IMR-90 (cell line): Measurements from ENCODE around the gene ANKRD55. TPM values are rescaled to one million over a fixed set of nuclear protein-coding genes. Genes with fewer than 3 reads are reported as not detected.

ENCODE experiments used
- ATAC-seq: fragments of 200-7000 bp; cut with Tn5 transposase; 2 replicates; pipeline ENCODE4 v1.9.1; 2020; ENCODE audit warnings: low read depth, mild to moderate bottlenecking, moderate library complexity
- BruUV-seq: library from RNA; stranded (reverse); fragments of 400-500 nt; replicated peaks from 2 replicates; lab custom pipeline; 2021; lab: Mats Ljungman, UMichigan
- CTCF ChIA-PET: fragments of 300-600 bp; formaldehyde crosslinking; extraction: SDS; loops from one replicate; lab custom pipeline; 2021; ENCODE audit warnings: antibody characterized with exemption; lab: Yijun Ruan, JAX
- POLR2A ChIA-PET: fragments of 300-600 bp; sonication (Branson Sonifier 250); formaldehyde crosslinking; loops from one replicate; lab custom pipeline; 2022; ENCODE audit warnings: antibody characterized with exemption; ENCODE audit not compliant: unreplicated experiment; lab: Charles Lee
- DNase-seq: peaks from one replicate; pipeline ENCODE4 v3.0.0; 2013
- H2AFZ ChIP-seq: replicated peaks from 2 replicates; pipeline ENCODE3; 2013; ENCODE audit warnings: low read length, mild to moderate bottlenecking; ENCODE audit not compliant: poor library complexity
- H2AK5ac ChIP-seq: 2 replicates; pipeline ENCODE4 v1.6.1; 2013; ENCODE audit warnings: low read depth, low read length, inconsistent platforms
- H2AK9ac ChIP-seq: replicated peaks from 2 replicates; pipeline ENCODE3; 2013; ENCODE audit warnings: mild to moderate bottlenecking, low read depth, low read length, moderate library complexity; ENCODE audit not compliant: poor library complexity
- H2BK120ac ChIP-seq: 2 replicates; pipeline ENCODE4 v1.6.1; 2013; ENCODE audit warnings: low read depth, low read length, inconsistent platforms
- H2BK15ac ChIP-seq: 3 replicates; pipeline ENCODE4 v1.6.1; 2013; ENCODE audit warnings: low read depth, low read length, inconsistent platforms
- H2BK20ac ChIP-seq: 2 replicates; pipeline ENCODE4 v1.6.1; 2013; ENCODE audit warnings: low read depth, mild to moderate bottlenecking, inconsistent platforms, low read length, moderate library complexity
- H2BK5ac ChIP-seq: 2 replicates; pipeline ENCODE4 v1.6.1; 2013; ENCODE audit warnings: mild to moderate bottlenecking, low read depth, low read length, inconsistent platforms; ENCODE audit not compliant: poor library complexity, severe bottlenecking
- H3K14ac ChIP-seq: replicated peaks from 2 replicates; pipeline ENCODE4 v1.6.1; 2013; ENCODE audit warnings: low read depth, low read length, inconsistent platforms
- H3K18ac ChIP-seq: 2 replicates; pipeline ENCODE4 v1.6.1; 2013; ENCODE audit warnings: low read depth, low read length, control low read depth
- H3K23ac ChIP-seq: 2 replicates; pipeline ENCODE4 v1.6.1; 2013; ENCODE audit warnings: low read depth, low read length, inconsistent platforms
- H3K27ac ChIP-seq: 2 replicates; pipeline ENCODE4 v1.5.1; 2013; ENCODE audit warnings: mild to moderate bottlenecking, control low read depth, low read length; ENCODE audit not compliant: insufficient read depth
- H3K27me3 ChIP-seq: 2 replicates; pipeline ENCODE4 v1.6.1; 2013; ENCODE audit warnings: low read length; ENCODE audit not compliant: control insufficient read depth, insufficient read depth
- H3K36me3 ChIP-seq: 2 replicates; pipeline ENCODE4 v1.6.1; 2013; ENCODE audit warnings: low read length, mixed read lengths; ENCODE audit not compliant: control insufficient read depth, insufficient read depth
- H3K4ac ChIP-seq: 2 replicates; pipeline ENCODE4 v1.6.1; 2013; ENCODE audit warnings: low read depth, low read length, inconsistent platforms
- H3K4me1 ChIP-seq: 2 replicates; pipeline ENCODE4 v1.6.1; 2013; ENCODE audit warnings: low read length, mixed read lengths; ENCODE audit not compliant: control insufficient read depth, insufficient read depth
- H3K4me2 ChIP-seq: 2 replicates; pipeline ENCODE4 v1.6.1; 2013; ENCODE audit warnings: low read depth, mild to moderate bottlenecking, control low read depth, low read length, moderate library complexity
- H3K4me3 ChIP-seq: 2 replicates; pipeline ENCODE4 v1.5.1; 2013; ENCODE audit warnings: low read depth, mild to moderate bottlenecking, control low read depth, low read length, moderate library complexity; ENCODE audit not compliant: insufficient read depth
- H3K56ac ChIP-seq: 2 replicates; pipeline ENCODE4 v1.6.1; 2013; ENCODE audit warnings: low read length, inconsistent platforms; ENCODE audit not compliant: insufficient read depth; ENCODE audit errors: extremely low read depth
- H3K79me1 ChIP-seq, 2 experiments: 2 replicates each; pipeline ENCODE4 v1.6.1; 2013; ENCODE audit warnings: low read length in 2 of 2, inconsistent platforms in 1 of 2, low read depth in 1 of 2
- H3K9ac ChIP-seq: 2 replicates; pipeline ENCODE4 v1.6.1; 2013; ENCODE audit warnings: low read depth, low read length, control low read depth
- H3K9me1 ChIP-seq: 2 replicates; pipeline ENCODE4 v1.6.1; 2013; ENCODE audit warnings: low read length, inconsistent platforms; ENCODE audit not compliant: insufficient read depth
- H3K9me3 ChIP-seq: 2 replicates; pipeline ENCODE4 v1.6.1; 2013; ENCODE audit warnings: low read length; ENCODE audit not compliant: control insufficient read depth, insufficient read depth
- H4K20me1 ChIP-seq: 2 replicates; pipeline ENCODE4 v1.6.1; 2013; ENCODE audit warnings: low read length, inconsistent platforms; ENCODE audit not compliant: insufficient read depth
- H4K5ac ChIP-seq: 2 replicates; pipeline ENCODE4 v1.6.1; 2013; ENCODE audit warnings: mild to moderate bottlenecking, low read depth, low read length, control low read depth
- H4K8ac ChIP-seq, 2 experiments: 2 replicates each; pipeline ENCODE4 v1.6.1; 2013; ENCODE audit warnings: low read depth in 2 of 2, low read length in 2 of 2, control low read depth in 1 of 2, inconsistent platforms in 1 of 2
- H4K91ac ChIP-seq: 2 replicates; pipeline ENCODE4 v1.6.1; 2013; ENCODE audit warnings: low read depth, low read length, inconsistent platforms; ENCODE audit not compliant: insufficient read depth
- CTCF ChIP-seq: conservative IDR thresholded peaks from 2 replicates; pipeline ENCODE4 v1.5.1; 2012; ENCODE audit warnings: mild to moderate bottlenecking, low read depth, low read length, improper control_type of control experiment
- ELK1 ChIP-seq: fragments of 150-350 bp; IDR thresholded peaks from 2 replicates; pipeline ENCODE4 v1.6.1; 2016; ENCODE audit warnings: low read depth, mild to moderate bottlenecking, low read length, moderate library complexity, borderline replicate concordance
- MAFK ChIP-seq: IDR thresholded peaks from 2 replicates; pipeline ENCODE4 v1.6.1; 2012; ENCODE audit warnings: low read depth, low read length, improper control_type of control experiment
- MAZ ChIP-seq: IDR thresholded peaks from 2 replicates; pipeline ENCODE4 v1.6.1; 2012; ENCODE audit warnings: low read depth, mild to moderate bottlenecking, low read length, improper control_type of control experiment, moderate library complexity, borderline replicate concordance
- MXI1 ChIP-seq: IDR thresholded peaks from 2 replicates; pipeline ENCODE4 v1.6.1; 2012; ENCODE audit warnings: low read depth, mild to moderate bottlenecking, low read length, moderate library complexity, borderline replicate concordance
- POLR2A ChIP-seq: IDR thresholded peaks from 2 replicates; pipeline ENCODE4 v1.6.1; 2012; ENCODE audit warnings: mild to moderate bottlenecking, low read depth, low read length
- RCOR1 ChIP-seq: IDR thresholded peaks from 2 replicates; pipeline ENCODE4 v1.6.1; 2012; ENCODE audit warnings: mild to moderate bottlenecking, low read length, improper control_type of control experiment; ENCODE audit not compliant: insufficient replicate concordance
- RFX5 ChIP-seq: IDR thresholded peaks from 2 replicates; pipeline ENCODE4 v1.8.0; 2012; ENCODE audit warnings: low read depth, mild to moderate bottlenecking, low read length, moderate library complexity
- SMC3 ChIP-seq: fragments of 150-350 bp; IDR thresholded peaks from 2 replicates; pipeline ENCODE4 v1.6.1; 2016; ENCODE audit warnings: low read depth, mild to moderate bottlenecking, antibody characterized with exemption, low read length, moderate library complexity
- USF2 ChIP-seq: fragments of 150-350 bp; IDR thresholded peaks from 2 replicates; pipeline ENCODE4 v1.6.1; 2017; ENCODE audit warnings: mild to moderate bottlenecking, antibody characterized with exemption, low read length, low read depth
- WGBS, 2 experiments: methylation state at CpG; one replicate each; pipeline versions ENCODE4 v1.1.5 to v1.1.7; 2013; ENCODE audit warnings: missing lambda C conversion rate in 2 of 2; ENCODE audit not compliant: insufficient read length in 1 of 2; ENCODE audit errors: extremely low coverage in 2 of 2; 5-methylcytosine and 5-hydroxymethylcytosine counted together
- dilution Hi-C: fragments of 300-500 bp; cut with HindIII; formaldehyde crosslinking; loops from one replicate; pipeline ENCODE4 v1.14.3; 2018; ENCODE audit warnings: low sequenced_read_pairs; ENCODE audit not compliant: unreplicated experiment
- in situ Hi-C: fragments of 300-500 bp; cut with MboI; formaldehyde crosslinking; loops from 3 replicates; pipeline ENCODE4 v1.14.3; 2019; ENCODE audit warnings: low sequenced_read_pairs, inconsistent platforms, mixed read lengths
- intact Hi-C: fragments of 100-400 bp; cut with micrococcal nuclease; formaldehyde crosslinking; loops from 2 replicates; pipeline ENCODE4 v1.10.0; 2022
- polyA plus RNA-seq, 3 experiments: library from polyadenylated mRNA; depleted of rRNA; stranded (reverse); fragments of >200 nt; gene quantifications; 2 replicates each; pipeline ENCODE4 v1.2.3, GENCODE V29; 2012; ENCODE audit warnings: low replicate concordance in 1 of 3
- total RNA-seq: library from RNA; depleted of rRNA; stranded (reverse); fragments of >200 nt; gene quantifications from 2 replicates; pipeline ENCODE4 v1.2.3, GENCODE V29; 2012

The ANKRD55 gene
- total and polyA plus RNA-seq, 2 of the 4 experiments (the other 2 are of a cell fraction) = not detected

- peak overlapping the region; percentile 64; the same call in 1 of the 2 replicates for H3K27ac ChIP-seq
- H3K9me1 ChIP-seq = peaks cover 10% of the 10 kb centered on the region
- peak overlapping the region; percentile 86 for H3K14ac ChIP-seq
- H2BK20ac ChIP-seq = peak overlapping the region; percentile 91
- H3K23ac ChIP-seq = peak overlapping the region; percentile 88
- H3K36me3 ChIP-seq = no peaks in the 10 kb centered on the region
- intact Hi-C loops = no loop called here
- ChIA-PET POLR2A (interaction anchor here (0.6 kb wide), 1 partner anchor 13 kb away, joined by 7 read pairs; no protein-coding TSS in a partner anchor), CTCF (interaction anchor here (0.6 kb wide), 2 partner anchors 58 to 695 kb away, joined by 3 read pairs; no protein-coding TSS in a partner anchor)
- peak; percentile 46 for DNase-seq
- no peaks in the 10 kb centered on the region for H3K27me3 ChIP-seq
- H2AK9ac ChIP-seq = no peak overlapping the region
- no peak overlapping the region for H2AFZ ChIP-seq
- BruUV-seq = no TSS peak
- ATAC-seq = peak; percentile 90
- peak overlapping the region; percentile 90; the same call in 2 of the 3 replicates for H2BK15ac ChIP-seq
- peak overlapping the region; percentile 92 for H3K4ac ChIP-seq
- H3K4me3 ChIP-seq = no peak overlapping the region
- H3K9me3 ChIP-seq = no peaks in the 10 kb centered on the region
- peak overlapping the region; percentile 36 to 79; a peak in 3 of 4 replicates for H4K8ac ChIP-seq
- H4K91ac ChIP-seq = peak overlapping the region; percentile 81
- H3K79me1 ChIP-seq = no peaks in the 10 kb centered on the region
- H3K56ac ChIP-seq = peak overlapping the region; percentile 33; the same call in 1 of the 2 replicates
- H3K4me2 ChIP-seq = peak overlapping the region; percentile 37; the same call in 1 of the 2 replicates
- peak overlapping the region; percentile 19; the same call in 1 of the 2 replicates for H3K9ac ChIP-seq
- WGBS, 2 experiments = 80% methylated on average over 1 of the region's 6 CpGs; no CpG with 5 or more reads in 1 of the 2 experiments
- H4K20me1 ChIP-seq = no peaks in the 10 kb centered on the region
- in situ Hi-C loops = no loop called here
- TF ChIP-seq MAZ = no peak
- TF ChIP-seq CTCF = no peak
- TF ChIP-seq RFX5 = no peak
- TF ChIP-seq RCOR1 = no peak
- TF ChIP-seq ELK1 = no peak
- TF ChIP-seq MAFK = no peak
- TF ChIP-seq USF2 = no peak
- TF ChIP-seq MXI1 = no peak
- TF ChIP-seq SMC3 = no peak
- TF ChIP-seq POLR2A = no peak
- H3K18ac ChIP-seq = peak overlapping the region; percentile 76
- H3K4me1 ChIP-seq = peaks cover 9% of the 10 kb centered on the region
- peak overlapping the region; percentile 55 for H4K5ac ChIP-seq
- peak overlapping the region; percentile 65 for H2BK5ac ChIP-seq
- peak overlapping the region; percentile 91; the same call in 1 of the 2 replicates for H2AK5ac ChIP-seq
- H2BK120ac ChIP-seq = peak overlapping the region; percentile 92
- dilution Hi-C loops = no loop called here
Measured at GRCh38 chr5:56110646-56111403, 122.3 kb downstream of the ANKRD55 start.
